H1 (cell line): Measurements from ENCODE around the gene ABCA5. TPM values are rescaled to one million over a fixed set of nuclear protein-coding genes. Genes with fewer than 3 reads are reported as not detected.

Experiments
- CTCF ChIA-PET: fragments of 300-600 bp; sonication (Branson Sonifier 250); formaldehyde crosslinking; loops from one replicate; lab custom pipeline; 2021; ENCODE audit not compliant: partially characterized antibody; lab: Charles Lee
- POLR2A ChIA-PET: fragments of 300-600 bp; sonication (Branson Sonifier 250); formaldehyde crosslinking; loops from one replicate; lab custom pipeline; 2021; ENCODE audit warnings: inconsistent platforms; ENCODE audit not compliant: partially characterized antibody; lab: Charles Lee
- DNase-seq, 2 experiments: peaks; one replicate each; pipeline versions ENCODE4 v3.0.0 to v3.0.0-alpha.2; 2010 to 2022; ENCODE audit warnings: low spot score in 2 of 2, low read depth in 1 of 2, mixed read lengths in 1 of 2
- FAIRE-seq: peaks from 2 replicates; lab custom pipeline; 2011; peaks lifted over from hg19 to GRCh38; lab: Jason Lieb, UNC
- H2AFZ ChIP-seq: 2 replicates; pipeline ENCODE4 v1.8.1; 2012; ENCODE audit warnings: low read length, inconsistent platforms
- H2AK5ac ChIP-seq: 2 replicates; pipeline ENCODE4 v1.6.1; 2013; ENCODE audit warnings: low read depth, low read length
- H2BK120ac ChIP-seq: replicated peaks from 2 replicates; pipeline ENCODE3; 2013; ENCODE audit warnings: low read depth, low read length, inconsistent platforms
- H2BK12ac ChIP-seq: 2 replicates; pipeline ENCODE4 v1.6.1; 2013; ENCODE audit warnings: low read depth, low read length
- H2BK15ac ChIP-seq: 2 replicates; pipeline ENCODE4 v1.6.1; 2013; ENCODE audit warnings: low read length
- H2BK20ac ChIP-seq: 2 replicates; pipeline ENCODE4 v1.6.1; 2013; ENCODE audit warnings: low read length
- H2BK5ac ChIP-seq: 2 replicates; pipeline ENCODE4 v1.6.1; 2013; ENCODE audit warnings: low read depth, low read length
- H3K14ac ChIP-seq: 2 replicates; pipeline ENCODE4 v1.6.1; 2013; ENCODE audit warnings: inconsistent platforms; ENCODE audit not compliant: insufficient read length
- H3K18ac ChIP-seq: 2 replicates; pipeline ENCODE4 v1.6.1; 2013; ENCODE audit warnings: low read length; ENCODE audit errors: extremely low read depth
- H3K23ac ChIP-seq: 2 replicates; pipeline ENCODE4 v1.6.1; 2013; ENCODE audit warnings: inconsistent platforms; ENCODE audit not compliant: insufficient read length
- H3K23me2 ChIP-seq: 2 replicates; pipeline ENCODE4 v1.6.1; 2013; ENCODE audit warnings: low read depth, low read length
- H3K27ac ChIP-seq: 2 replicates; pipeline ENCODE4 v1.6.1; 2011; ENCODE audit warnings: low read depth, low read length, inconsistent platforms
- H3K27me3 ChIP-seq, 4 experiments: replicated peaks in 1 of 4; 1 replicate in 1 of 4; 2 replicates in 3 of 4; pipeline versions ENCODE4 v1.6.1 to v1.8.1; 2011 to 2013; ENCODE audit warnings: low read length in 3 of 4, mild to moderate bottlenecking in 3 of 4, inconsistent platforms in 2 of 4, mixed read lengths in 2 of 4, moderate library complexity in 1 of 4; ENCODE audit not compliant: control insufficient read depth in 3 of 4, insufficient read depth in 3 of 4; ENCODE audit errors: extremely low read depth in 1 of 4
- H3K36me3 ChIP-seq, 4 experiments: 2 replicates each; pipeline versions ENCODE4 v1.6.1 to v1.8.1; 2011 to 2013; ENCODE audit warnings: mild to moderate bottlenecking in 4 of 4, low read length in 3 of 4, moderate library complexity in 2 of 4, control low read depth in 1 of 4, inconsistent platforms in 1 of 4; ENCODE audit not compliant: insufficient read depth in 4 of 4, control insufficient read depth in 2 of 4
- H3K4ac ChIP-seq: replicated peaks from 2 replicates; pipeline ENCODE3; 2013; ENCODE audit warnings: low read length, low read depth, mixed read lengths, inconsistent platforms; ENCODE audit not compliant: insufficient read length
- H3K4me1 ChIP-seq, 4 experiments: replicated peaks in 1 of 4; 1 replicate in 1 of 4; 2 replicates in 3 of 4; pipeline versions ENCODE4 v1.6.1 to v1.8.1; 2011 to 2013; ENCODE audit warnings: low read length in 3 of 4, inconsistent platforms in 2 of 4, mixed read lengths in 1 of 4; ENCODE audit not compliant: insufficient read depth in 4 of 4, control insufficient read depth in 3 of 4
- H3K4me2 ChIP-seq, 2 experiments: 2 replicates each; pipeline versions ENCODE4 v1.6.1 to v1.8.1; 2011 to 2013; ENCODE audit warnings: low read depth in 2 of 2, low read length in 2 of 2, control low read depth in 1 of 2, inconsistent platforms in 1 of 2, mild to moderate bottlenecking in 1 of 2; ENCODE audit not compliant: insufficient read depth in 1 of 2
- H3K4me3 ChIP-seq, 4 experiments: fragments of 200-600, 300-600 bp in 1 of 4; sonication (generic), shearing (Covaris generic), sonication (Bioruptor Twin) in 1 of 4; 2 replicates each; pipeline versions ENCODE4 v1.5.1 to v1.8.1; 2011 to 2016; ENCODE audit warnings: low read length in 4 of 4, low read depth in 3 of 4, control low read depth in 2 of 4, inconsistent platforms in 2 of 4, mild to moderate bottlenecking in 2 of 4, mixed read lengths in 1 of 4, moderate library complexity in 1 of 4; ENCODE audit not compliant: insufficient read depth in 2 of 4; ENCODE audit errors: extremely low read depth in 1 of 4
- H3K56ac ChIP-seq: replicated peaks from 2 replicates; pipeline ENCODE3; 2013; ENCODE audit warnings: low read depth, mild to moderate bottlenecking, mixed read lengths, low read length, inconsistent platforms; ENCODE audit not compliant: insufficient read length
- H3K79me1 ChIP-seq: 2 replicates; pipeline ENCODE4 v1.6.1; 2013; ENCODE audit warnings: low read depth, low read length, control low read depth
- H3K79me2 ChIP-seq, 2 experiments: 2 replicates each; pipeline versions ENCODE4 v1.6.1 to v1.8.1; 2012 to 2013; ENCODE audit warnings: low read length in 2 of 2, mild to moderate bottlenecking in 2 of 2, inconsistent platforms in 1 of 2; ENCODE audit not compliant: insufficient read depth in 2 of 2, control insufficient read depth in 1 of 2
- H3K9ac ChIP-seq, 4 experiments: replicated peaks in 1 of 4; 1 replicate in 1 of 4; 2 replicates in 3 of 4; pipeline versions ENCODE4 v1.6.1 to v1.8.1; 2011 to 2013; ENCODE audit warnings: low read depth in 3 of 4, low read length in 3 of 4, control low read depth in 2 of 4, mild to moderate bottlenecking in 2 of 4, moderate library complexity in 2 of 4, inconsistent platforms in 1 of 4; ENCODE audit errors: extremely low read depth in 1 of 4
- H3K9me3 ChIP-seq, 2 experiments: 2 replicates each; pipeline versions ENCODE4 v1.6.1 to v1.8.1; 2012 to 2013; ENCODE audit warnings: mild to moderate bottlenecking in 2 of 2, moderate library complexity in 2 of 2, control low read depth in 1 of 2, inconsistent platforms in 1 of 2, low read depth in 1 of 2, low read length in 1 of 2, mixed read lengths in 1 of 2; ENCODE audit not compliant: insufficient read depth in 2 of 2
- H4K20me1 ChIP-seq, 2 experiments: replicated peaks in 1 of 2; 2 replicates each; pipeline versions ENCODE3 to v1.8.1; 2011 to 2013; ENCODE audit warnings: inconsistent platforms in 2 of 2, low read length in 2 of 2, mild to moderate bottlenecking in 1 of 2; ENCODE audit not compliant: insufficient read depth in 2 of 2, control insufficient read depth in 1 of 2
- H4K5ac ChIP-seq: 2 replicates; pipeline ENCODE4 v1.6.1; 2013; ENCODE audit warnings: low read length, low read depth, mixed read lengths, inconsistent platforms; ENCODE audit not compliant: insufficient read length
- H4K8ac ChIP-seq: 2 replicates; pipeline ENCODE4 v1.8.0; 2013; ENCODE audit warnings: mild to moderate bottlenecking, moderate library complexity, low read length, inconsistent platforms; ENCODE audit not compliant: insufficient read depth; ENCODE audit errors: extremely low read depth
- H4K91ac ChIP-seq: replicated peaks from 2 replicates; pipeline ENCODE3; 2013; ENCODE audit warnings: low read length, mixed read lengths, inconsistent platforms; ENCODE audit not compliant: insufficient read length
- ASH2L ChIP-seq: fragments of 200-600, 300-600 bp; sonication (generic); IDR thresholded peaks from one replicate; pipeline ENCODE4 v1.7.1; 2017; ENCODE audit warnings: low read length
- CBX8 ChIP-seq: fragments of 300-800, 300-1000 bp; sonication (generic); IDR thresholded peaks from 2 replicates; pipeline ENCODE4 v1.7.1; 2016; ENCODE audit warnings: low read depth, low read length, borderline replicate concordance
- CEBPB ChIP-seq: IDR thresholded peaks from 2 replicates; pipeline ENCODE4 v1.6.1; 2012; ENCODE audit warnings: low read depth, low read length
- CHD1 ChIP-seq: IDR thresholded peaks from 2 replicates; pipeline ENCODE4 v1.6.1; 2012; ENCODE audit warnings: low read depth, low read length, improper control_type of control experiment
- CHD2 ChIP-seq: IDR thresholded peaks from 2 replicates; pipeline ENCODE4 v1.6.1; 2012; ENCODE audit warnings: low read length, improper control_type of control experiment
- KDM1A ChIP-seq: fragments of 200-600, 300-600 bp; sonication (generic); IDR thresholded peaks from 2 replicates; pipeline ENCODE4 v1.7.1; 2016; ENCODE audit warnings: mild to moderate bottlenecking, low read length, borderline replicate concordance
- PHF8 ChIP-seq: fragments of 200-600 bp; sonication (generic); conservative IDR thresholded peaks from 2 replicates; pipeline ENCODE4 v1.7.1; 2012; ENCODE audit warnings: low read depth, mild to moderate bottlenecking, inconsistent platforms, low read length, moderate library complexity
- POLR2A ChIP-seq, 2 experiments: IDR thresholded peaks; 1 replicate in 1 of 2; 2 replicates in 1 of 2; pipeline ENCODE4 v1.6.1; 2011; ENCODE audit warnings: low read depth in 2 of 2, low read length in 2 of 2, mild to moderate bottlenecking in 2 of 2; ENCODE audit errors: control extremely low read depth in 1 of 2
- SP4 ChIP-seq: IDR thresholded peaks from 2 replicates; pipeline ENCODE4 v1.6.1; 2012; ENCODE audit warnings: low read length, inconsistent platforms
- TEAD4 ChIP-seq: IDR thresholded peaks from 2 replicates; pipeline ENCODE4 v1.6.1; 2012; ENCODE audit warnings: low read depth, low read length, inconsistent platforms, mixed read lengths
- YY1 ChIP-seq: IDR thresholded peaks from 2 replicates; pipeline ENCODE4 v1.6.1; 2011; ENCODE audit warnings: low read depth, mild to moderate bottlenecking, low read length
- ZNF274 ChIP-seq: IDR thresholded peaks from 2 replicates; pipeline ENCODE4 v1.7.0; 2012; ENCODE audit warnings: low read length, borderline replicate concordance; ENCODE audit errors: extremely low read depth
- WGBS, 2 experiments: shearing (Covaris generic) in 1 of 2; methylation state at CpG; one replicate each; pipeline versions ENCODE4 v1.1.6 to v1.1.7; 2013 to 2015; ENCODE audit warnings: low lambda C conversion rate in 2 of 2, mixed read lengths in 2 of 2, inconsistent platforms in 1 of 2, low coverage in 1 of 2, missing lambda C conversion rate in 1 of 2; ENCODE audit not compliant: insufficient replicate concordance in 2 of 2, insufficient coverage in 1 of 2, insufficient read length in 1 of 2; ENCODE audit errors: extremely low coverage in 1 of 2, missing lambda C conversion rate in 1 of 2; 5-methylcytosine and 5-hydroxymethylcytosine counted together
- polyA plus RNA-seq, 7 experiments: library from polyadenylated mRNA; depleted of rRNA in 3 of 7; stranded (reverse) in 5 of 7; unstranded in 2 of 7; fragments of >200 nt in 5 of 7; fragments of 200-250 nt in 2 of 7; gene quantifications; 1 replicate in 5 of 7; 2 replicates in 1 of 7; 4 replicates in 1 of 7; pipeline versions ENCODE4 v1.2.1 to v1.2.3, GENCODE V29; 2011 to 2013; ENCODE audit warnings: missing spikeins in 2 of 7, mixed read lengths in 2 of 7
- total RNA-seq: library from RNA; stranded (reverse); fragmentation: NEBNext Ultra II Directional; extraction: Animal tissue kit (Norgen Biotek cat#: 25700); gene quantifications from 2 replicates; pipeline ENCODE4 v1.2.1, GENCODE V29; 2021
- TF ChIP-seq, protein P1 (sequence below): IDR thresholded peaks from 2 replicates; pipeline ENCODE4 v1.6.1; 2012; ENCODE audit warnings: inconsistent platforms

The ABCA5 gene
- total and polyA plus RNA-seq, 2 of the 8 experiments (the other 6 are each of a cell fraction or from before 2014, with no cell fraction given) = 1.3 to 4.1 TPM

DNA sequence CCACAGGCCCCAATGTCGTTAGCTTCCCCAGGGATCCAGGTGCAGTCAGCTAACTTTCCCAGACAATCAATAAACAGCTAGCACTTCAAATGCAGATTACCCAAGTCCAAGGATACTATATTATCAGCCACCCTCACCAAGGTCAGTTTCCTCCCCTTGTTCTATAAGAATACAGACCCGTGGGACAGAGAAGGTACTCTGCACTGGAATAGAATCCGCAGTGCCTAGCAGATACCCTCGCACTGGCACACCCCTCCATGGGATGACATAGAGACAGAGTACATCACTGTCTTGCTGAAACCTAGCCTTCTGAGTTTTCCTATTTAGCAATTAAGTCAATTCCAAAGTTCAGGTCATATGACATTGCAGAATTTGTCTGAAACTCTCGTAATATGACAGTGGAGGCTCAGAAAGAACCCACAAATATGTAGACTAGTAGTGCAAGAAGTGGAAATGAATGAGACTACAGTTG is 58.4 kb downstream of the ABCA5 start:
- no peak overlapping the region for H4K5ac ChIP-seq
- ChIA-PET CTCF (interaction anchor here (0.7 kb wide), 1 partner anchor 19 kb away, joined by 3 read pairs; no protein-coding TSS in a partner anchor), POLR2A (no interaction called here)
- no peak overlapping the region for H3K4ac ChIP-seq
- H2BK12ac ChIP-seq = no peak overlapping the region
- H3K9me3 ChIP-seq = no peaks in the 10 kb centered on the region
- H3K23ac ChIP-seq = no peak overlapping the region
- H2AK5ac ChIP-seq = no peak overlapping the region
- TF ChIP-seq YY1 (no peak), CHD2 (no peak), PHF8 (no peak), POLR2A (IDR thresholded peaks at IDR 0.05; ENCODE audit: control extremely low read depth in 1 of 2, low read depth in 2 of 2, low read length in 2 of 2) (no peak), CHD1 (no peak), CEBPB (no peak), TEAD4 (no peak), CBX8 (no peak), KDM1A (no peak), SP4 (no peak), ZNF274 (no peak), ASH2L (no peak)
- TF ChIP-seq, protein P1, sequence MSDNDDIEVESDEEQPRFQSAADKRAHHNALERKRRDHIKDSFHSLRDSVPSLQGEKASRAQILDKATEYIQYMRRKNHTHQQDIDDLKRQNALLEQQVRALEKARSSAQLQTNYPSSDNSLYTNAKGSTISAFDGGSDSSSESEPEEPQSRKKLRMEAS = no peak
- no peak overlapping the region for H2AFZ ChIP-seq
- H2BK20ac ChIP-seq = no peak overlapping the region
- no peak overlapping the region for H3K56ac ChIP-seq
- no peak overlapping the region for H2BK120ac ChIP-seq
- H3K4me1 ChIP-seq = no peaks in the 10 kb centered on the region
- WGBS, 2 experiments = 85% methylated on average over 5 of the region's 5 CpGs; no CpG with 5 or more reads in 1 of the 2 experiments
- no peaks in the 10 kb centered on the region for H3K27me3 ChIP-seq
- peaks cover 0 to 1% of the 10 kb centered on the region in 2 experiments for H4K20me1 ChIP-seq
- H2BK15ac ChIP-seq = no peak overlapping the region
- no peak overlapping the region for H2BK5ac ChIP-seq
- no peak overlapping the region for H3K9ac ChIP-seq
- H3K79me2 ChIP-seq = no peaks in the 10 kb centered on the region
- H3K36me3 ChIP-seq = no peaks in the 10 kb centered on the region
- H3K4me3 ChIP-seq = no peak overlapping the region
- FAIRE-seq (no peak), DNase-seq (no peak)
- no peak overlapping the region for H3K4me2 ChIP-seq
- no peak overlapping the region for H3K27ac ChIP-seq
- no peak overlapping the region for H4K8ac ChIP-seq
- no peak overlapping the region for H3K18ac ChIP-seq
- no peak overlapping the region for H4K91ac ChIP-seq
- no peaks in the 10 kb centered on the region for H3K79me1 ChIP-seq
- H3K14ac ChIP-seq = no peak overlapping the region
- H3K23me2 ChIP-seq = no peaks in the 10 kb centered on the region
